GM15510 (cell line): ENCODE results near the gene OVOL1.

Experiments
- POLR2A ChIP-seq: IDR thresholded peaks from 3 replicates; pipeline ENCODE4 v1.6.1; 2011; ENCODE audit warnings: borderline replicate concordance; ENCODE audit not compliant: insufficient read length; ENCODE audit errors: extremely low read depth

Gene OVOL1

GRCh38 chr11:65817312-65817834 lies 30.5 kb downstream of the OVOL1 start:
- no peak for TF ChIP-seq POLR2A

- TF ChIP-seq POLR2A, result no peak
Measured at GRCh38 chr11:65817835-65818680, 31.2 kb downstream of the OVOL1 start.

- TF ChIP-seq POLR2A, result no peak
Measured at GRCh38 chr11:65821107-65821506, 34.2 kb downstream of the OVOL1 start.

GRCh38 chr11:65822776-65823528 lies 36.1 kb downstream of the OVOL1 start:
- TF ChIP-seq POLR2A, result no peak

- no peak for TF ChIP-seq POLR2A
Measured at GRCh38 chr11:65826984-65827735, 40.3 kb downstream of the OVOL1 start.

DNA sequence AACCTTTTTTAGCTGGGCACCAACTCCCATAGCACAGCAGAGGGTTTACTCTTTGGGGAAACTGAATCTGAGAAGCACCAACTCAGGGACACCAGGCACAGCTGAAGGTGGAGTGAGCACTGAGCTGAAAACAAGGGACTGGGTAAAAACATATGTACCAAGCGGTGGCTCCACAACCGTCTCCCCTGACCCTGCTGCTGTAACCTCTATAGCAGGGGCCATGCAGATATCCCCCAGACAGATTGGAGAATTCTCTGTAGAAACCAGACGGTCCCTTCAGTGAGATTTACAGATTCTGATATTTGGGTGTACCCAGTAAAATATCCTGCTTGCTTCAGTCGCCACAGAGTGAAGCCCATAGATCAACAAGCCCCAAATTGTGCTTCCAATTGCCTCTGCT lies 42.6 kb downstream of the OVOL1 start:
- TF ChIP-seq POLR2A, result no peak

GRCh38 chr11:65833297-65834030 lies 46.6 kb downstream of the OVOL1 start, which contains the start of gene SNX32:
Gene SNX32, plus strand, starts transcription at chr11:65833963. Its CDS starts 103 bp downstream, at chr11:65834066.
- TF ChIP-seq POLR2A, result peak; percentile 17

- no peak for TF ChIP-seq POLR2A
Measured at GRCh38 chr11:65834202-65834601, 47.3 kb downstream of the OVOL1 start.

- no peak for TF ChIP-seq POLR2A
Measured at GRCh38 chr11:65842144-65842543, 55.3 kb downstream of the OVOL1 start.

- TF ChIP-seq POLR2A, result no peak
Measured at GRCh38 chr11:65843811-65844210, 56.9 kb downstream of the OVOL1 start.

- no peak for TF ChIP-seq POLR2A
Measured at GRCh38 chr11:65844231-65844872, 57.5 kb downstream of the OVOL1 start.
